Nephron progenitor cell (in vitro differentiated cells): Measurements from ENCODE around the gene PRKACG.

Experiments
- DNase-seq: peaks from one replicate; pipeline ENCODE4 v3.0.0; 2021
- H3K27ac Mint-ChIP-seq: 2 replicates; pipeline ENCODE4 v1.8.0; 2021; ENCODE audit warnings: mild to moderate bottlenecking, moderate library complexity, mixed read lengths
- H3K27me3 Mint-ChIP-seq: 2 replicates; pipeline ENCODE4 v1.8.0; 2021; ENCODE audit warnings: mild to moderate bottlenecking, low read depth, mixed read lengths; ENCODE audit not compliant: poor library complexity
- H3K36me3 Mint-ChIP-seq: 2 replicates; pipeline ENCODE4 v1.8.0; 2021; ENCODE audit warnings: low read depth, mixed read lengths
- H3K4me1 Mint-ChIP-seq: 2 replicates; pipeline ENCODE4 v1.8.0; 2021; ENCODE audit warnings: mixed read lengths
- H3K4me3 Mint-ChIP-seq: 2 replicates; pipeline ENCODE4 v1.8.0; 2021; ENCODE audit warnings: mild to moderate bottlenecking, moderate library complexity, mixed read lengths
- H3K9me3 Mint-ChIP-seq: 2 replicates; pipeline ENCODE4 v1.8.0; 2021; ENCODE audit warnings: mild to moderate bottlenecking, moderate library complexity, mixed read lengths
- TF ChIP-seq, protein P1 (sequence below): fragments of 200-600 bp; sonication (generic); IDR thresholded peaks from 2 replicates; pipeline ENCODE4 v1.5.0; 2021; ENCODE audit warnings: antibody characterized with exemption

Gene PRKACG

DNA sequence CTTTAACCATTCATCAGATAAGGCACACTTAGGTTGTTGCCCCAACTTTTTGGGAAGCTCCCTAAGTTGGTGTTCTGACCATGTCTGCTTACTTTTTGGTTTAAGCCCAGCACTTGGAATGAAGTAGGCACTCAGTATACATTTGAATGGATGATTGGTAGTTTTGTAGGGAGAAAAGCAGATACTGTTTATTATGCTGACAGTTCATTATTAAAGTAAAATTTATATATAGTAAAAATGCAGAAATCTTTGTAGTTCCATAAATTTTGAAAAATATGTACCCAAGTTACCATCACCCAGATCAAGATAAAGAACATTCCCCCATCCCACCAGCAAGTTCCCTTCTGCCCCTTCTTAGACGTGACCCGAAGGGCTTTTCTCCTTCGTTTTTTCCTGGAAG, 35.4 kb downstream of the PRKACG start:
- Mint-ChIP-seq H3K4me1 (peaks cover 50% of the 10 kb centered on the region), H3K36me3 (peaks cover 20% of the 10 kb centered on the region), H3K27ac (no peak overlapping the region), H3K27me3 (peaks cover 6% of the 10 kb centered on the region), H3K4me3 (no peak overlapping the region), H3K9me3 (peaks cover 23% of the 10 kb centered on the region)
- TF ChIP-seq, protein P1, sequence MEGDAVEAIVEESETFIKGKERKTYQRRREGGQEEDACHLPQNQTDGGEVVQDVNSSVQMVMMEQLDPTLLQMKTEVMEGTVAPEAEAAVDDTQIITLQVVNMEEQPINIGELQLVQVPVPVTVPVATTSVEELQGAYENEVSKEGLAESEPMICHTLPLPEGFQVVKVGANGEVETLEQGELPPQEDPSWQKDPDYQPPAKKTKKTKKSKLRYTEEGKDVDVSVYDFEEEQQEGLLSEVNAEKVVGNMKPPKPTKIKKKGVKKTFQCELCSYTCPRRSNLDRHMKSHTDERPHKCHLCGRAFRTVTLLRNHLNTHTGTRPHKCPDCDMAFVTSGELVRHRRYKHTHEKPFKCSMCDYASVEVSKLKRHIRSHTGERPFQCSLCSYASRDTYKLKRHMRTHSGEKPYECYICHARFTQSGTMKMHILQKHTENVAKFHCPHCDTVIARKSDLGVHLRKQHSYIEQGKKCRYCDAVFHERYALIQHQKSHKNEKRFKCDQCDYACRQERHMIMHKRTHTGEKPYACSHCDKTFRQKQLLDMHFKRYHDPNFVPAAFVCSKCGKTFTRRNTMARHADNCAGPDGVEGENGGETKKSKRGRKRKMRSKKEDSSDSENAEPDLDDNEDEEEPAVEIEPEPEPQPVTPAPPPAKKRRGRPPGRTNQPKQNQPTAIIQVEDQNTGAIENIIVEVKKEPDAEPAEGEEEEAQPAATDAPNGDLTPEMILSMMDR: no peak
- DNase-seq: no peak

DNA sequence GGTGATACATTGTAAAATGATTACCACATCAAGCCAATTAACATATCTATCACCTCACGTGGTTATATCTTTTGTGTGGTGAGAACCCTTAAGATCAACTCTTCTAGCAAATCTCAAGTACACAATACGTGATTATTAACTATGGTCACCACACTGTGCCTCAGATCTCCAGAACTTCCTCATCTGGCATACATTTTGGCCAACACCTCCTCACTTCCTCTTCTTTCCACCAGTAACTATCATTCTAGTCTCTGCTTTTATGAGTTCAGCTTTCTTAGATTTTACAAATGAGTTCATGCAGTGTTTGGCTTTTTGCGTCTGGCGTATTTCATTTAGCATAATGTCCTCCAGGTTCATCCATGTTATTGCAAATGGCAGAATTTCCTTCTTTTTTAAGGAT, 35.8 kb downstream of the PRKACG start:
- H3K4me1 Mint-ChIP-seq: peaks cover 45% of the 10 kb centered on the region
- H3K27ac Mint-ChIP-seq: no peak overlapping the region
- peaks cover 6% of the 10 kb centered on the region for H3K27me3 Mint-ChIP-seq
- peaks cover 23% of the 10 kb centered on the region for H3K9me3 Mint-ChIP-seq
- peaks cover 20% of the 10 kb centered on the region for H3K36me3 Mint-ChIP-seq
- TF ChIP-seq, protein P1: no peak
- no peak overlapping the region for H3K4me3 Mint-ChIP-seq
- no peak for DNase-seq

DNA sequence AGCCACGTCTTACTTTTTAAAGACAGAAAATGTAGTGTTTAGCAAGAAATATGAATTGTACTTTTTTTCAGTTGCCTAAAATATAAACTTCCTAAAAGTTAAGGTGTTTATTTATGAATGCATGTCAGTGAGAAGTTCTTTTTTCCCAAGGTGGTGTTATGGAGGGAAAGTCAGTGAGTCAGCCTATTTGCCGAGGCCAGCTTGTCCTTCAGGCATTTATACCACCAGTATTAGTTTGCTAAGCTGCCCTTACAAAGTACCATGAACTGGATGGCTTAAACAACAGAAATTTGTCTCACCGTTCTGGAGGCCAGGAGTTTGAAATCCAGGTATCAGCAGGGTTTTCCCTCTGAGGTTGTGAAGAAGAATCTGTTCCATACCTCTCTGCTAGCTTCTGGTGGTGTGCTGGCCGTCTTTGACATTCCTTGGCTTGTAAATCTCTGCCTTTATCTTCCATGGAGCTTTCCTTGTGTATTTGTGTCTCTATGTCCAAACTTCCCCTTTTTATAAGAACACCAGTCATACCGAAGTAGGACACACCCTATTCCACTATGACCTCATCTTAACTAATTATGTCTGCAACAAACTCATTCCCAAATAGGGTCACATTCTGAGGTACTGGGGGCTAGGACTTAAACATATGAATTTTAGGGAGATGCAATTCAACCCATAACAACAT, 38.4 kb downstream of the PRKACG start:
- TF ChIP-seq, protein P1: no peak
- DNase-seq: no peak
- peaks cover 20% of the 10 kb centered on the region for H3K4me1 Mint-ChIP-seq
- peaks cover 9% of the 10 kb centered on the region for H3K27me3 Mint-ChIP-seq
- H3K9me3 Mint-ChIP-seq: peaks cover 33% of the 10 kb centered on the region
- no peak overlapping the region for H3K4me3 Mint-ChIP-seq
- H3K27ac Mint-ChIP-seq: no peak overlapping the region
- peaks cover 28% of the 10 kb centered on the region for H3K36me3 Mint-ChIP-seq

DNA sequence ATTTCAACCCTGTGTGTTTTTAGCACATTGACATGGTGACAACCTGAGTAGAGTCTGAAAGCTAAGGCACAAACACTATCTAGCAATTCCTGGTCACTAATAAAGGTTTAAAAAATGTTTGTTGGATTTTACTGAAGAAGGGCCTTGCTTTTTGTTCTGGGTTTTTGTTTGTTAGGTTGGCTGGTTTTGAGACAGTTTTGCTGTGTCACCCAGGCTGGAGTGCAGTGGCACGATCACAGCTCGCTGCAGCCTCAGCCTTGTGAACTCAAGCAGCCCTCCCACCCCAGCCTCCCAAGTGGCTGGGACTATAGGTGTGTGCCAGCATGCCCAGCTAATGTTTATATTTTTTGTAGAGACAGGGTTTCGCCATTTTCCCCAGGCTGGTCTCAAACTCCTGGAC, 39.0 kb downstream of the PRKACG start:
- Mint-ChIP-seq H3K4me3 (no peak overlapping the region), H3K27ac (no peak overlapping the region), H3K36me3 (peaks cover 28% of the 10 kb centered on the region), H3K4me1 (peaks cover 14% of the 10 kb centered on the region), H3K9me3 (peaks cover 33% of the 10 kb centered on the region), H3K27me3 (peaks cover 9% of the 10 kb centered on the region)
- DNase-seq: no peak
- TF ChIP-seq, protein P1: no peak

DNA sequence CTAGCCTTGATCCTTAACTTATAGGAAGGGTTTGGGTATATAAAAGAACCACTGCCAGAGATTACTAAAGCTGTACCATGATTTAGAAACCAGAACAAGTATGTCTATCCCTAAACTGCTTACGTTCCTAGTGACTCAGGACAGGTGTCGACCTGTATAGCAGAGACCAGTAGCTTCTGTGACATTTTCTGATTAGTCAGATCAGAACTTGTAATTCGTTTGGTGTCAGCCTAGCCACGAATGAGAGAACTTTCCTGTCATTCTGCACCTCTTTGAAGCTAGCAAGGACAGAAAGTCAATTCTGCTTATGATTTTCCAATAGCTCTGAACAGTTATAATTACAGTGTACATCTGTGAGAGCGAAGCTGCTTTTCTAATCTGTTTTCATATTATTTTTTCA, 39.5 kb downstream of the PRKACG start:
- no peak overlapping the region for H3K27ac Mint-ChIP-seq
- H3K36me3 Mint-ChIP-seq: peaks cover 28% of the 10 kb centered on the region
- H3K9me3 Mint-ChIP-seq: peaks cover 33% of the 10 kb centered on the region
- H3K4me1 Mint-ChIP-seq: peaks cover 14% of the 10 kb centered on the region
- H3K27me3 Mint-ChIP-seq: peaks cover 6% of the 10 kb centered on the region
- no peak overlapping the region for H3K4me3 Mint-ChIP-seq
- DNase-seq: no peak
- TF ChIP-seq, protein P1: no peak

DNA sequence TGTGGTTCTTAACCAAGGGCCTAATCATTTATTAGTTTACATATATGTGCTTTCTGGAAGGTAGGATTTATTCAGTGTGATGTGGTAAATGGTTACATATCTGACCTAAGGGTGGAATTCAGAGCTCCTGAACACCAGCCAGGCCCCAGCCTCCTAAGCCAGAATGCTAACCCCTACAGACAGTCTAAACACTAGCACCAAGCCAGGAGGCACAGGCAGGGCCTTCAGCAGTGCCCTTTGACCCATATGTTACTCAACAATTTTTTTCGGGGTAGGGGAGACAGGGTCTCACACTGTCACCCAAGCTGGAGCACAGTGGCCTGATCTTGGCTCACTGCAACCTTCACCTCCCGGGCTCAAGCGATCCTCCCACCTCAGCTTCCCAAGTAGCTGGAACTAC, 40.3 kb downstream of the PRKACG start:
- Mint-ChIP-seq H3K27ac (no peak overlapping the region), H3K4me1 (peaks cover 9% of the 10 kb centered on the region), H3K27me3 (peaks cover 5% of the 10 kb centered on the region), H3K36me3 (peaks cover 28% of the 10 kb centered on the region), H3K9me3 (peaks cover 33% of the 10 kb centered on the region), H3K4me3 (no peak overlapping the region)
- no peak for DNase-seq
- TF ChIP-seq, protein P1: no peak
